ENCODE data around the gene LRRC59. TPM values are rescaled to one million over a fixed set of nuclear protein-coding genes. Genes with fewer than 3 reads are reported as not detected.

LRRC59 gene
- polyA plus RNA-seq, 1 donor (not counting 4 experiments of a cell fraction or from before 2014, with no cell fraction given) = 152 TPM

- dilution Hi-C loops (cut with MboI; ENCODE audit: extremely low pct_ligation_motif_present, low sequenced_read_pairs) = no loop called here
- DNase-seq (ENCODE audit: low read depth, low spot score) = no peak
- FAIRE-seq = no peak
- Histone ChIP-seq H3K9me1 (ENCODE audit: control insufficient read depth, extremely low read depth, insufficient read depth, low read length) (no peaks in the 10 kb centered on the region), H3K4me1 (ENCODE audit: control insufficient read depth, extremely low read depth, insufficient read depth, low read length) (peaks cover 16% of the 10 kb centered on the region), H3K4me2 (ENCODE audit: control insufficient read depth, extremely low read depth, insufficient read depth, low read depth, low read length) (peak overlapping the region; percentile 94), H3K4me3 (ENCODE audit: control insufficient read depth in 2 of 3, extremely low read depth in 1 of 3, insufficient read depth in 2 of 3, low read depth in 1 of 3, low read length in 3 of 3) (peak overlapping the region; percentile 72 to 88 (median 83)), H2AFZ (ENCODE audit: control insufficient read depth, low read length) (peak overlapping the region; percentile 1), H3K9me3 (ENCODE audit: control insufficient read depth, low read depth, low read length) (no peaks in the 10 kb centered on the region), H3K9ac (ENCODE audit: control insufficient read depth, extremely low read depth, insufficient read depth, low read length) (peak overlapping the region; percentile 96), H3K27ac (ENCODE audit: control insufficient read depth, insufficient read depth, low read length) (peak overlapping the region; percentile 96), H3K79me2 (ENCODE audit: control insufficient read depth, insufficient read depth, low read length) (peaks cover 31% of the 10 kb centered on the region), H4K20me1 (ENCODE audit: control insufficient read depth, extremely low read depth, insufficient read depth, low read length) (peaks cover 4% of the 10 kb centered on the region), H3K27me3 (ENCODE audit: control insufficient read depth, extremely low read depth, insufficient read depth, low read length) (no peaks in the 10 kb centered on the region), H3K36me3 (ENCODE audit: control insufficient read depth in 2 of 2, extremely low read depth in 1 of 2, insufficient read depth in 2 of 2, low read length in 2 of 2) (peaks cover 14 to 34% of the 10 kb centered on the region in 2 experiments)
- TF ChIP-seq CTCF (optimal IDR thresholded peaks at IDR 0.05 in 1 of 3, IDR thresholded peaks at IDR 0.05 in 1 of 3, conservative IDR thresholded peaks at IDR 0.05 in 1 of 3; ENCODE audit: extremely low read depth in 1 of 3, insufficient read depth in 2 of 3, low read length in 3 of 3) (no peak), EZH2 (IDR thresholded peaks at IDR 0.05; ENCODE audit: low read length) (no peak)
Measured at GRCh38 chr17:50372222-50372757, 25.0 kb downstream of the LRRC59 start.

DNA sequence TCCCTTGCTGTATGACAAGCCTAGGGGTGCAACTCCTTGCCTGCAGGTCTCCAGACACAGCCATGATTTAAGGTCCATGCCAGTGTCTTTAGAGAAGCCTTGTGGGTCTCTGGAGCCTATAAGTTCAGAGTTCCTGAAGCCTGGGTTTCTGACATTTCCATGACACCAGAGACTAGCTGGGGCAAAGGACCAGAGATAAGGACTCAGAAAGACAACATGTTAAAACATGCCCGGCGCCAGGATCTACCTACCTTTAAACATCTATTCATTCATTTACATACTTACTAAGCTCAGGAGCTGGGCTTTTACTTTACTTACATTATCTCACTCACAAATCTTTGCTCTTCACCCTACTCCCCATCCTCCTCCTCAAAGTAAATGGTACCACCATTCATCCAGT lies 25.8 kb downstream of the LRRC59 start:
- Histone ChIP-seq H3K4me1 (ENCODE audit: control insufficient read depth, extremely low read depth, insufficient read depth, low read length) (peaks cover 16% of the 10 kb centered on the region), H3K27ac (ENCODE audit: control insufficient read depth, insufficient read depth, low read length) (peak overlapping the region; percentile 96), H3K36me3 (ENCODE audit: control insufficient read depth in 2 of 2, extremely low read depth in 1 of 2, insufficient read depth in 2 of 2, low read length in 2 of 2) (peaks cover 16 to 40% of the 10 kb centered on the region in 2 experiments), H3K4me3 (ENCODE audit: control insufficient read depth in 2 of 3, extremely low read depth in 1 of 3, insufficient read depth in 2 of 3, low read depth in 1 of 3, low read length in 3 of 3) (peak overlapping the region; percentile 72 to 88 (median 83)), H3K4me2 (ENCODE audit: control insufficient read depth, extremely low read depth, insufficient read depth, low read depth, low read length) (peak overlapping the region; percentile 94), H4K20me1 (ENCODE audit: control insufficient read depth, extremely low read depth, insufficient read depth, low read length) (peaks cover 4% of the 10 kb centered on the region), H3K27me3 (ENCODE audit: control insufficient read depth, extremely low read depth, insufficient read depth, low read length) (no peaks in the 10 kb centered on the region), H3K79me2 (ENCODE audit: control insufficient read depth, insufficient read depth, low read length) (peaks cover 31% of the 10 kb centered on the region), H2AFZ (ENCODE audit: control insufficient read depth, low read length) (no peak overlapping the region), H3K9me1 (ENCODE audit: control insufficient read depth, extremely low read depth, insufficient read depth, low read length) (no peaks in the 10 kb centered on the region), H3K9me3 (ENCODE audit: control insufficient read depth, low read depth, low read length) (no peaks in the 10 kb centered on the region), H3K9ac (ENCODE audit: control insufficient read depth, extremely low read depth, insufficient read depth, low read length) (peak overlapping the region; percentile 96)
- FAIRE-seq (peak; percentile 67), DNase-seq (ENCODE audit: low read depth, low spot score) (no peak)
- dilution Hi-C loops (cut with MboI; ENCODE audit: extremely low pct_ligation_motif_present, low sequenced_read_pairs) = no loop called here
- TF ChIP-seq EZH2 (IDR thresholded peaks at IDR 0.05; ENCODE audit: low read length) (no peak), CTCF (optimal IDR thresholded peaks at IDR 0.05 in 1 of 3, IDR thresholded peaks at IDR 0.05 in 1 of 3, conservative IDR thresholded peaks at IDR 0.05 in 1 of 3; ENCODE audit: extremely low read depth in 1 of 3, insufficient read depth in 2 of 3, low read length in 3 of 3) (no peak)
